NCI-H1417 treated with DMSO at 0.1 percent for 48 hours (cell line): ENCODE data around the gene CD3D.

Experiments used
- DNase-seq: peaks from one replicate; lab custom pipeline; 2025; lab: John Stamatoyannopoulos, UW

Gene CD3D

DNA sequence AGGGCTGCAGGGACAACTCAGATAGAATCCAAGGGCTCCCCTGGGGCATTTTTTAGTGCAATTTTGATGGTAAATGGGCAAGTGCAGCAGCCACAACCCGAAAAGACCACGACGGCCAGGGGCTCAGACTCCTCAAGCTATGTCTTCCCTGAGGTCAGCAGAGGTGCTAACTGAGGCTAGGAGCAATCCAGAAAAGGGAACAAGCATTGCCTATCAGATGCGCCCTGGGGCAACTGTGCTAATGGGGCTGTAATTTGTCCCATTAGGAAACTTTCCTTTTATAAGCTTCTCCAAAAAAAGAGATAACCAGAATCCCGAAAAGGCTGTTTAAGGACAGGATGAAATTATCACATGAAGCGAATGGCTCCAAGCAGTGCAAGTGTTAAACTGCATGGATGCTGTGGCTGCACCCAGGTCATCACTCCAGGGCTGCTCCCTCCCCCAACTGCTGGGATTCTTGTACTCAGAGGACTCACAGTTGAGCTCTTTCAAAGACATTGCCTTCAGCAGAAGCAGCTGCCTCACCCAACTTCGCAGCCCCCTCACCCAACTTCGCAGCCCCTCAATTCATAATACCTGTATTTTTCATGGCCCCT, 40.8 kb downstream of the CD3D start:
- DNase-seq = no peak

DNA sequence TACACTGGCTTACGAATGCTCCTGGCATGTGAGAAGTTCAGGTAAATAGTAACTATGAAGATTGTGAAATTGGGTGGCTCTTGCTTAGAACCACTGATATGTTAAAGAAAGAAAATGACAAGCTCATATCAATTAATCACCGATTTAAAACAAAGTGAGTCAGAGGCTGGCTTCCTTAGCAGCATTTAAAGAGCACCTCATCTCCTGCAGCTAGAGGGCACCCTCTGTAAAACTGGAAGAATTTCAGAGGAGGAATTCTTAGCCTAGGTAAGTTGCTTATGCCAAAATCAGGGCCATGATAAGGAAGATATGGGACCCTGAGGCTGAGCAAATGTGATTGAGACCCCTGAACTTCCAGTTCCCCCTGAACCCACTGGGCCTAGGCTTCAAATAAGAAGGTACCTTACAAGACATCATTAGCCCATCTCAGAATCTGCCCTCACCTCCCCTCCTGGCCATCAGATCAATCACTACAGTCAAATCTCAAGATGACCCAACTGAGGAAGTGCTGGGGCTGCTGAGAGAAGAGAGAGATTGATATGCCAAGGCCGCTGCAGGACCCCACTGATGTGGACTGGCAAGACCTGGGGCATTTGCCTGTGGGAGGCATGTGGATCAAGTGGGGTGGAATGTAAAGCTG, 46.6 kb downstream of the CD3D start:
- DNase-seq = no peak

DNA sequence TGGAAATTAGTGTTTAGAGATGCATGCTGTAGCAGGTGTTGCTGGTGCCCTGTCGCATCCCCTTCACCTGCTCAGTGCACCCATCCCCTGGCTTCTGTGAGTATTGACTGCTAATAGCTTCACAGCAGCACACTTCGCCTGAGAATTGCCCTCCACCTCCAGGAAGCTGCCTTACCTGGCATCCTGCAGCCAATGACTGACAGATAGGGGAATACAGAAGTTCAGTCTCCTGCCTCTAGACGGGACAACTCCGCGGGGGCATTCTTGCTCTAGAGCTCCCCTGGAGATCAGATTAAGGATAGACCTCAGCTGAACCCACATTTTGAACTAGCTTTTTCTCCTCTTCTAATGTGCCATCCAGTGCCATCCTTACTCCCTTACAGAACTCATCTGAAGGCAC, 47.3 kb downstream of the CD3D start:
- no peak for DNase-seq

DNA sequence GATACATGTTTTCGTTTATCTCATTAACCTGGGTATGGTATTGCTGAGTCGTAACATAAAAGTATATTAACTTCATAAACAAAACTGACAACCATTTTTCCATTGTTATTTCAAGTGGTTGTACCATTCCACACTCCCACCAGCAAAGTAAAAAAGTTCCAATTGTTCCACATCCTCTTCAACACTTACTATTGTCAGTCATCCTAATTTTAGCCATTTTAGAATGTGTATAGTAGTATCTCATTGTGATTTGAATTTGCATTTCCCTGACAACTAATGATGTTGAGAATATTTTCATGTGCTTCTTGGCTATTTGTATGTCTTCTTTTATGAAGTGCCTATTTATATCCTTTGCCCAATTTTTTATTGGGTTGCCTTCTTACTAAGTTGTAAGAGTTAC, 48.5 kb downstream of the CD3D start:
- DNase-seq = no peak

DNA sequence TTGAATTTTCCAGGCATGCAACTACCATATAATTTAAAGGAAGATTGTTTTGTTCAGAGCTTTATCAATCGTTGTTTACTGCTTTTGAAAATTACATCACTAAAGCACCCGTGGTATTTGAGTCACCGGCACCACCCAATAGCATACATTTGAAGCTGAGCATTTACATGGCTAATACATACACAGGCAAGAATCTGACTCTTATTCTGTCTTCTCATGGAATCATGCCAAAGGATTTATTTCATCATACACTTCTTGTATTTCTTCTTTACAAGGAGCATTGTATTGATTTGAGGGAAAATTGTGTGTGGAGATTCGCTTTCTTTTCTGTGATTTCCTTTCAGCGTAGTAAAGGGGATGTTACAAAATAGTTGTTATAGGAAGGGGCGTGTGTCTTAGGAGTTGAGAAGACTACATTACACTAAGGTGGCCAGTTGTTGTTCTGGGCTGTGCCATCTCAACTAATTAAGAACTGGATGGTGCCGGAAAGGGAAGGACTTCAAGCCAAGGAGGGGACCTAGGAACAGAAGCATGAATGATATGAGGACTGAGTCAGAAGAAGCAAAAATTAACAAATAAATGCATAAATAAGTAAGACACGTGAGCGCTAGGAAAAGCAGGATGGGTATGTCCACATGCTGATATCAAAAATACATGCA, 50.9 kb downstream of the CD3D start:
- no peak for DNase-seq

DNA sequence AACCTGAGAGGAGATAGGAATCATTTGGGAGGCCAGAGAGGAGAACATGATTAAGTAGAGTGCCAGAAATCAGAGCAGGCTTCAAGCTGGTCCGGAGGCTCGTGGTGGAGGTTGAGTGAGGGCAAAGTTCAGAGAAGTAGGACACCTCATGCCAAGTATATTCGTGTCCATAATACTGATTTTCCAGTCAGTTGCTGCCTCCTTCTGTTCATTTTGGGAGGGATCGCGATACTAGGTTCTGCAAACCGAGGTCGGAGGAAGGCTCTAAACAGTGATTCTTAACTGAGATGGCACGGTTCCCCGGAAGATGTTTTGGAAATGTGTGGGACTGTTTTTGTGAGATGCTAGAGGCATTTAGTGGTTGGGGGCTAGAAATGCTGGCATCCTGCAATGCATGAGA, 51.6 kb downstream of the CD3D start:
- DNase-seq = no peak

DNA sequence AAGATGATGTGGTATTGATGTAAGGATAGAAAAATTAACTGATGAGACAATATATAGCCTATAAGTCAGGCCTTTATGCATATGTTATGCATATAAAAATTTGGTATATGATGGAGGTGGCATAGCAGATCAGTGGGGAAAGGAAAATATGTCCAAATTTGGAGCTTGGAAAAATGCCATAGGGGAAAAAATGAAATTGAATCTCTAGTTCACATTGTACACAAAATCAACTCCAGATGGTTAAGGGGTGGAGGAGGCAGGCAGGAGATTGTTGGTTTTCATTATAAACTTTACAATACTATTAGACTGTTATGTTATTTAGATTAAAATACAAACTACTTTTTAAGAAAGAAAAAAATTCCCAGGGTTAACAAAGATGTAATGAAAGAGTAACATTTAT, 53.1 kb downstream of the CD3D start:
- no peak for DNase-seq
